ENCODE data around the gene NOTCH1. TPM values are rescaled to one million over a fixed set of nuclear protein-coding genes. Genes with fewer than 3 reads are reported as not detected.

The NOTCH1 gene
- total RNA-seq, 3 donors from 2014 or later (not counting 1 experiment from before 2014, with no cell fraction given) = 126 to 228 (median 192) TPM

DNA sequence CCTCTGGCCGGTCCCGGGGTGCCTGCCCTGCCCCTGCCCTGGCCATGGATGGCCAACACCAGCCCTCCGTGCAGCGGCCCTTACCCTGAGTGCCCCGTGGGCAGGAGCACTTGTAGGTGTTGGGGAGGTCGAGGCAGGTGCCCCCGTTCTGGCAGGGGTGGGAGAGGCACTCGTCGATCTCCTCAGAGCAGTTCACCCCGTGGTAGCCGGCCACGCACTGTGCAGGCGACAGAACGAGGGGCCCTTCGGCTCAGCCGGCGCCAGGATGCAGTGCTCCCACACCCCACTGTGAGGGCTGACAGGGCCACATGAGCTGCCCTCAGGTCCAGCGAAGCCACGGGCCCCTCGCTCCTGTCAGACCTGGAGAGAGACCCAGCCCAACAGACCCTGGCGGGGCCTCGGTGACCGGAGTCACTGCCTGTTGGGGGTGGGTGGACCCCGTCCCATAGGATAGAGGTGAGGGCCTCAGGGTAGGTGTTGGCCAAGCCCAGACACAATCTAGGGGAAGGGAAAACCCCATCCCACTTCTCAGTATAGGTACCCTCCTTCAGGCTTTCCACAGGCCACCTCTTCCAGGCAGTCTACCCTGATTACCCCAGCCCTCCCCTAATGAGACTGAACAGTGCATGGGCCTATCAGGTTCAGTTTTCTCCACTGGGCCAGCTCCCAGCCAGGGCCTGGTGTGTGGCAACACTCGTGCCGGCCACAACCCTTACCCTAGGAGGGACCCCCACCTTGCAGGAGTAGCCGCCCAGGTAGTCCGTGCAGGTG lies 38.4 kb downstream of the NOTCH1 start:
- Histone ChIP-seq H3K36me3 (ENCODE audit: control insufficient read depth, insufficient read depth, low read length) (peaks cover 99% of the 10 kb centered on the region), H3K27ac (ENCODE audit: low read length) (no peak overlapping the region), H3K27me3 (ENCODE audit: control insufficient read depth, insufficient read depth, low read length) (no peaks in the 10 kb centered on the region), H3K4me3 (ENCODE audit: low read length) (no peak overlapping the region), H3K9me3 (ENCODE audit: control insufficient read depth, insufficient read depth, low read length) (no peaks in the 10 kb centered on the region), H3K4me1 (ENCODE audit: control insufficient read depth, insufficient read depth, low read length) (peaks cover 15% of the 10 kb centered on the region)
- ATAC-seq (no peak), DNase-seq (no peak)
- Mint-ChIP-seq H3K4me3 (no peak overlapping the region), H3K9me3 (no peaks in the 10 kb centered on the region), H3K4me1 (no peaks in the 10 kb centered on the region), H3K27ac (no peak overlapping the region), H3K27me3 (ENCODE audit: low read depth in 2 of 2) (no peaks in the 10 kb centered on the region), H3K36me3 (no peaks in the 10 kb centered on the region)
- TF ChIP-seq, protein P1, sequence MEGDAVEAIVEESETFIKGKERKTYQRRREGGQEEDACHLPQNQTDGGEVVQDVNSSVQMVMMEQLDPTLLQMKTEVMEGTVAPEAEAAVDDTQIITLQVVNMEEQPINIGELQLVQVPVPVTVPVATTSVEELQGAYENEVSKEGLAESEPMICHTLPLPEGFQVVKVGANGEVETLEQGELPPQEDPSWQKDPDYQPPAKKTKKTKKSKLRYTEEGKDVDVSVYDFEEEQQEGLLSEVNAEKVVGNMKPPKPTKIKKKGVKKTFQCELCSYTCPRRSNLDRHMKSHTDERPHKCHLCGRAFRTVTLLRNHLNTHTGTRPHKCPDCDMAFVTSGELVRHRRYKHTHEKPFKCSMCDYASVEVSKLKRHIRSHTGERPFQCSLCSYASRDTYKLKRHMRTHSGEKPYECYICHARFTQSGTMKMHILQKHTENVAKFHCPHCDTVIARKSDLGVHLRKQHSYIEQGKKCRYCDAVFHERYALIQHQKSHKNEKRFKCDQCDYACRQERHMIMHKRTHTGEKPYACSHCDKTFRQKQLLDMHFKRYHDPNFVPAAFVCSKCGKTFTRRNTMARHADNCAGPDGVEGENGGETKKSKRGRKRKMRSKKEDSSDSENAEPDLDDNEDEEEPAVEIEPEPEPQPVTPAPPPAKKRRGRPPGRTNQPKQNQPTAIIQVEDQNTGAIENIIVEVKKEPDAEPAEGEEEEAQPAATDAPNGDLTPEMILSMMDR (IDR thresholded peaks at IDR 0.05) = no peak
- 95% methylated on average over 27 of the region's 28 CpGs for WGBS (ENCODE audit: insufficient coverage)
- intact Hi-C loops (cut with micrococcal nuclease) = no loop called here

DNA sequence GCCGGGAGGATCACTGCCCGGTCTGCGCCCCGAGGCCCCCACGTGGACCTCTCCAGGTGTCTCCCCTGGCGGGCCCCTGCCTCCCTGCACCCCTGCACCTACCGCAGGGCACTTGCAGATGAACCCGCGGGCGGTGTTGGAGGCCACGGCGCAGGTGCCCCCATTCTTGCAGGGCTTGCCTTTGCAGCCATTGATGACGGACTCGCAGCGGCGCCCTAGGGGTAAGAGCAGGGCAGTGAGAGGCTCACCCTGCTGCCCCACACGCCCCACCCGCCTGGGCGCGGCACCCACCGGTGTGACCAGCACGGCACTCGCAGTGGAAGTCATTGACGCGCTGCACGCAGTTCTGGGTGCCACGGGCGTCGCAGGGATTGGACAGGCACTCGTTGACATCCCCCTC lies 39.4 kb downstream of the NOTCH1 start:
- H3K4me3 Mint-ChIP-seq = no peak overlapping the region
- no peaks in the 10 kb centered on the region for H3K4me1 Mint-ChIP-seq
- Histone ChIP-seq H3K27ac (ENCODE audit: low read length) (no peak overlapping the region), H3K27me3 (ENCODE audit: control insufficient read depth, insufficient read depth, low read length) (no peaks in the 10 kb centered on the region), H3K9me3 (ENCODE audit: control insufficient read depth, insufficient read depth, low read length) (no peaks in the 10 kb centered on the region), H3K36me3 (ENCODE audit: control insufficient read depth, insufficient read depth, low read length) (peaks cover 97% of the 10 kb centered on the region), H3K4me3 (ENCODE audit: low read length) (no peak overlapping the region), H3K4me1 (ENCODE audit: control insufficient read depth, insufficient read depth, low read length) (peaks cover 15% of the 10 kb centered on the region)
- 95% methylated on average over 30 of the region's 30 CpGs for WGBS (ENCODE audit: insufficient coverage)
- no peak for DNase-seq
- TF ChIP-seq, protein P1 (IDR thresholded peaks at IDR 0.05) = no peak
- no peak overlapping the region for H3K27ac Mint-ChIP-seq
- H3K9me3 Mint-ChIP-seq = no peaks in the 10 kb centered on the region
- intact Hi-C loops (cut with micrococcal nuclease) = no loop called here
- no peaks in the 10 kb centered on the region for H3K27me3 Mint-ChIP-seq (ENCODE audit: low read depth in 2 of 2)
- ATAC-seq = peak in 1 of 3 donors; percentile 4
- H3K36me3 Mint-ChIP-seq = no peaks in the 10 kb centered on the region

DNA sequence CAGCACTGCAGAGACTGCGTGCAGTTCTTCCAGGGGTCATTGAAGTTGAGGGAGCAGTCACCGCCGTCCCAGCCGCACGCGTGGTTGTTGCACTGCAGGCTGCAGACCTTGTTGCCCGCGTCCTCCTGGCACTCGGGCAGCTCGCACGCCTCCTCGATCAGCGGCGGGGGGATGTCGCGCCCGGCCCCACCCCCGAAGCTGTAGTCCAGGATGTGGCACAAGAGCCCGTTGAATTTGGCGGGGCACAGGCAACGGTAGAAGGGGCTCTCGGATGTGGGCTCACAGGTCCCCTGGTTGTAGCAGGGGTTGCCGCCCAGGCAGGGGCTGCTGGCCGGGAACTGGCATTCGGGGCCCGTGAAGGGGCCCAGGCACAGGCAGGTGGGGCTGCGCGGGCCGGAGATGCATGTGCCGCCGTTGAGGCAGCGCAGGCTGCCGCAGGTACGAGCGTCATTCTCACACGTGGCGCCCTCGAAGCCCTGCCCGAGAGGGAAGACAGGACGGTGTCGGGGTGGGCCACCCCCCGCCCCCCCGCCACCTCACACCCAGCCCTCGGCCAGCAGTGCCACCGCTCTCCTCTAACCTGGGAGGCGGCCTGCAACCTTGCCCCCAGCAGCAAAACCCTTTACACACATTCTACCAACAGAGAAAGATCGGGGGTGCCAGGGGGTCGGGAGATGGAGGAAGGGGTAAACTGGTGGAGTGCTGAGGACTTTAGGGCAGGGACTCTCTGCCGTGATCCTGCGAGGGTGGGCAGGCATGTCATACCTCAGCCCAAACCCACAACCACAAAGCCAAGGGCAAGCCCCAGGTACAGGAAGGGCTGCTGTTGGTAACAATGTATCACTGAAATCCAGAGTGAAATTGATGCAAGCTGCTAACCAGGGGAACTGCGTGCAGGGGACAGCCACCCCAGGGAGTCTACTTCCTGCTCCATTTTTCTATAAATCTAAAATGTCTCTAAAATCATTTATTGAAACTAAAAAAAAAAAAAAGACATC lies 40.1 kb downstream of the NOTCH1 start:
- Mint-ChIP-seq H3K9me3 (no peaks in the 10 kb centered on the region), H3K4me3 (no peak overlapping the region), H3K27ac (peak overlapping the region in 1 of 2 donors; percentile 34), H3K4me1 (no peaks in the 10 kb centered on the region), H3K36me3 (no peaks in the 10 kb centered on the region), H3K27me3 (ENCODE audit: low read depth in 2 of 2) (no peaks in the 10 kb centered on the region)
- H3K27ac ChIP-seq (ENCODE audit: low read length) = no peak overlapping the region
- H3K36me3 ChIP-seq (ENCODE audit: control insufficient read depth, insufficient read depth, low read length) = peaks cover 95% of the 10 kb centered on the region
- DNase-seq (no peak), ATAC-seq (peak in 2 of 3 donors; percentile 29 to 59)
- H3K4me1 ChIP-seq (ENCODE audit: control insufficient read depth, insufficient read depth, low read length) = peaks cover 15% of the 10 kb centered on the region
- 84% methylated on average over 42 of the region's 51 CpGs for WGBS (ENCODE audit: insufficient coverage)
- intact Hi-C loops (cut with micrococcal nuclease) = no loop called here
- no peaks in the 10 kb centered on the region for H3K9me3 ChIP-seq (ENCODE audit: control insufficient read depth, insufficient read depth, low read length)
- TF ChIP-seq, protein P1 (IDR thresholded peaks at IDR 0.05) = no peak
- H3K27me3 ChIP-seq (ENCODE audit: control insufficient read depth, insufficient read depth, low read length) = no peaks in the 10 kb centered on the region
- H3K4me3 ChIP-seq (ENCODE audit: low read length) = no peak overlapping the region
